ENCODE data around the gene ARPC5L.
"Not testable (repeated sequence)": the region's sequence is repeated elsewhere in the genome, so short reads cannot be mapped to it uniquely, and the experiment has no call there.

- TF ChIP-seq CTCF (conservative IDR thresholded peaks at IDR 0.05); ZFX (IDR thresholded peaks at IDR 0.05): not testable (repeated sequence)
Measured at GRCh38 chr9:124838132-124838531, 23.8 kb upstream of the ARPC5L start.
